GM21360 (cell line): ENCODE data around the gene FGD6.
"Not testable (repeated sequence)": the region's sequence is repeated elsewhere in the genome, so short reads cannot be mapped to it uniquely, and the experiment has no call there.

Experiments used
- ATAC-seq: cut with Tn5 transposase; IDR thresholded peaks from one replicate; pipeline ENCODE4 v1.9.1; 2021; ENCODE audit warnings: mild to moderate bottlenecking, moderate library complexity; ENCODE audit not compliant: unreplicated experiment

FGD6 gene

DNA sequence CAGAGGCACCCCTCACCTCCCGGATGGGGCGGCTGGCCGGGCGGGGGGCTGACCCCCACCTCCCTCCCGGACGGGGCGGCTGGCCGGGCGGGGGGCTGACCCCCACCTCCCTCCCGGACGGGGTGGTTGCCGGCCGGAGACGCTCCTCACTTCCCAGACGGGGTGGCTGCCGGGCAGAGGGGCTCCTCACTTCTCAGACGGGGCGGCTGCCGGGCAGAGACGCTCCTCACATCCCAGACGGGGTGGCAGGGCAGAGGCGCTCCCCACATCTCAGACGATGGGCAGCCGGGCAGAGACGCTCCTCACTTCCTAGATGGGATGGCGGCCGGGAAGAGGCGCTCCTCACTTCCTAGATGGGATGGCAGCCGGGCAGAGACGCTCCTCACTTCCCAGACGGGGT, 18.4 kb upstream of the FGD6 start:
- ATAC-seq, result not testable (repeated sequence)

DNA sequence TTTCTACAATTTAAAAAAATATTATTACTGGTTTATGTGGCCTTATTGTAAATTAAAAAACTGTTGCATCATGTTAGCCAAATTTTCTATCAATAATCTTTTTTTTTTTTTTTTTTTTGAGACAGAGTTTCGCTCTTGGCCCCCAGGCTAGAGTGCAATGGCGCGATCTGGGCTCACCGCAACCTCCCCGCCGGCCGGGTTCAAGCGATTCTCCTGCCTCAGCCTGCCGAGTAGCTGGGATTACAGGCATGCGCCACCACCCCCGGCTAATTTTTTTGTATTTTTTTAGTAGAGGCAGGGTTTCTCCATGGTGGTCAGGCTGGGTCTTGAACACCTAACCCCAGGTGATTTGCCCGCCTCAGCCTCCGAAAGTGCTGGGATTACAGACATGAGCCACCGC, 16.9 kb upstream of the FGD6 start:
- ATAC-seq, result not testable (repeated sequence)

DNA sequence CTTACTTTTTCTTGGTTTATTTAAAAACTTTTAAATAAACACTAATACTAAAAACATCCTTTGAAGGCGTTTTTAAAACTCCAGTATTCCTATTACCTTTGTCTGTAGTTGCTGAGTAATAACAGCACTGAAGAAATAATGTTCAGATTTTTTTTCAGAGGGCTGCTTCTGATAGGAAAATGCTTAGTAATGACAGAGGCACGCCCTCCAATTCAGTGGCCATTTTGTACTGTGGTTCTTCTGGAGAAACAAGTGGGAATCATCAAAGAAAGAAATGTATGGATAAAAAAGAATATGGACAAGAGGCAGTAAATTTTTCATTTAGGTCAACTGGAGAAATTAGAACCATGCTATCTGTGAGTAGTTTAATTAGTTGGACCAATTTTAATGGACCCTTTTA, 13.9 kb upstream of the FGD6 start:
- ATAC-seq, result no peak

DNA sequence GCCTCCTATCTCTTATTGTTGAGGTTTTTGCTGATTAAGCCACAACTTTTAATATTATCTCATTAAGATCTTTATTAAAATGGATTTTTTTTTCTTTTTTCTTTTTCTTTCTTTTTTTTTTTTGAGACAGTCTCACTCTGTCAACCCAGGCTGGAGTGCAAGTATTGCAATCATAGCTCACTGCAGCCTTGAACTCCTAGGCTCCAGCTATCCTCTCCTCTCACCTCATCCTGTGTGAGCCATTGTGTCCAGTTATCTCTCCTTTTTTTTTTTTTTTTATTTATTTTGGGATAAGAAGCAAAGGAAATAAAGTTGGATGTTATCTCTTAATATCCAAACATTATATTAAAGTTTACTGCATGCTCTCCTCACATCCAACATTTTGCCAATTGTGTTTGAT, 13.0 kb upstream of the FGD6 start:
- no peak for ATAC-seq

DNA sequence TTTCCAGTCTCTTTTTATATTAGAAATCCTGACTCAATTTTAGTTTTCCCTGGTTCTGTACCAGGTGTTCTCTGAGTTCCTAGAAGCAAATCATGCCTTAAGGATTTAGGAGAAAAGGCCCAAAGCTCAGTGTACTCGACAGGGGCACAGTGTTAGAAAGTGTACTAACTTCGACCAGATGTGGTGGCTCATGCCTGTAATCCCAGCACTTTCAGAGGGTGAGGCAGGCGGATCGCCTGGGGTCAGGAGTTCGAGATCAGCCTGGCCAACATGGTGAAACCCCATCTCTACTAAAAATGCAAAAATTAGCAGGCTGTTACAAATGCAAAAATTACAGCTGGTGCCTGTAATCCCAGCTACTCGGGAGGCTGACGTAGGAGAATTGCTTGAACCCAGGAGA, 12.4 kb upstream of the FGD6 start:
- ATAC-seq, result no peak

DNA sequence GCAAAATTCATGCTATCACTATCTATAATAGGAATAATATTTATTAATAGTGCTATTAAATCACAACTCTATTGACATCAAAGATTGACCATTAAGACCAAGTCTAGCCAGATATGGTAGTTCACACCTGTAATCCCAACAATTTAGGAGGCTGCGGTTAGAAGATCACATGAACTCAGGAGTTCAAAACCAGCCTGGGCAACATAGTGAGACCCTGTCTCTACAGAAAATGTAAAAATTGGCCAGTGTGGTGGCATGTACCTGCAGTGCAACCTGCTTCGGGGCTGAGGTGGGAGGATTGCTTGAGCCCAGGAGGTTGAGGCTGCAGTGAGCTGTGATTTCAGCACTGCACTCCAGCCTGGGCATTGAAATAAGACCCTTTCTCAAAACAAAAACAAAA, 11.3 kb upstream of the FGD6 start:
- ATAC-seq, result no peak

DNA sequence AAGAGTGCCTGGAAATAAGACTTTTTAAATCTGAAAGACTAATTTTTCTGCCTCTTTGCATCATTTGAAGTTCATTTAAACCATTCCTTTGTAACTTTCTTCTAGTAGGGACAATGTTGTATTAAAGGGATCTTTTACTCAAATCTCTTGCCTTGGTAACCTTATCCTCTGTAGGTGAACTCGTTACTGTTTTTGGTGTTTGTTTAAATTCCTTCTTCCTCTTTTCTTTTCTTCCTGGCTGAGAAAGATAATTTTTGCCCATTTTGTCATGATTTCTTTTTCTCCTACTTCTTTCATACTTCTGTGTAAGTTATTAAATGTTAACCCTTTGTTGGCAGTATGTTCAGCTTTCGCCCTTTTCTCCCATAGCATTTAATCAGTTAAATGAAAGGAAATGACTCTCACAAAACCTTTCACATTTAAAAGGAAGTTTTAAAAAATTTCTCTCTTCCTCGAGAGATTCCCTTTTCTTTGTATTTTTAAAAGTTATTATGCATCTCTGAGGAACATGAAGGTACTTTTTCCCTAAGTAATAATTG, 10.6 kb upstream of the FGD6 start:
- ATAC-seq, result no peak

DNA sequence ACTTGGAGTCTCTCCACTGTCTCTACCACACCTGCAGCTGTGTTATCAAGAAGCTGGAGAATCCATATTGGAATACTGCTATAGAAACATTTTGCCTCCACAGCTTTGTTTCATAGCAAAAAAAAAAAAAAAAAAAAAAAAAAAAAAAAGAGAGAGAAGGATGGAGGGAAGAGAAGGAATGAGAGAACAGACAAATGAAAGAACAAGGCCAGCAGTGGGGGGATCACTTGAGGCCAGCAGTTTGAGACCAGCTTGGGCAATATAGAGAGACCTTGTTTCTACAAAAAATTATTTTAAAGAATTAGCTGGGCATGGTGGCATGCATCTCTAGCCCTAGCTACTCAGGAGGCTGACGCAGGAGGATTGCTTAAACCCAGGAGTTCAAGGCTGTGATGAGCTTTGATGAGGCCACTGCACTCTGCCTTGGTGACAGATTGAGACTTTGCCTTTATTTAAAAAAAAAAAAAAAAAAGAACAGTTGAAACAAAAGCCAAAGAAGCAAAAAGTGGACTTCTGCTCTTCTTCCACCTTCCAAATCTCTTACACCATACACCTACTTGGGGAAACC, 8.5 kb upstream of the FGD6 start:
- no peak for ATAC-seq

DNA sequence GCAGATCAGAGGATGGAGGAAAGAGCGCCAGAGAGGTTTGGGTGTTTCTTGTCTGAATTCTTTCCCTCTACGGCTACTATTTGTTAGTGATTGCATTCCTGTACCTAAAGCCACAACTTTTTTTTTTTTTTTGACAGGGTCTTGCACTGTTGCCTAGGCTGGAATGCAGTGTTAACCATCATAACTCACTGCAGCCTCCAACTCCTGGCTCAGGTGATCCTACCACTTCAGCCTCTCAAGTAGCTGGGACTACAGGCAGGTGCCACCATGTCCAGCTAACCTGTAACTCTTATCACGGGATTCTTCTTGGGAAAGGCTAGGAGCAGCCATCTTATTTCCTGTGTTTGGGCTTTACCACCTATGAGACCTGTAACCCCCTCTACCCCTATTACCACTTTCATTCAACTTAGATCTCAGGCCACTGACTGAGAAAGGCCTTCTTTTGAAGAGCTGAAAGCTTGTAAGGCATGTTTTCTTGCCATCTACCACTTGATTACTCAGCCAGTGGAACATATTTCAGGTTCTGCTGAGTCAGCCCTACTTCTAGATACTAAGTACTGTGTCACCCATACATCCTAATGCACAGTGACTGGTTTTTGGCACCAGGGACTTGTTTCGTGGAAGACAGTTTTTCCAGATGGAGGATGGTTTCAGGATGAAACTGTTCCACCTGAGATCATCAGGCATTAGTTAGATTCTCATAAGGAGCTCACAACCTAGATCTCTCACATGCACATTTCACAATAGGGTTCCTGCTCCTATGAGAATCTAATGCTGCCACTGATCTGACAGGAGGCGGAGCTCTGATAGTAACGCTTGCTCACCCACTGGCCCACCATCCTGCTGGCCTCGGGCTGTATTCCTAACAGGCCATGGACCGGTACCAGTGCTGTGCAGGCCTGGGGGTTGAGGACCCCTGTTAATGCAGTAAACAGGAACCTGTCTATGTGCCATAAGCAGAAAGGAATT, 7.2 kb upstream of the FGD6 start:
- no peak for ATAC-seq

DNA sequence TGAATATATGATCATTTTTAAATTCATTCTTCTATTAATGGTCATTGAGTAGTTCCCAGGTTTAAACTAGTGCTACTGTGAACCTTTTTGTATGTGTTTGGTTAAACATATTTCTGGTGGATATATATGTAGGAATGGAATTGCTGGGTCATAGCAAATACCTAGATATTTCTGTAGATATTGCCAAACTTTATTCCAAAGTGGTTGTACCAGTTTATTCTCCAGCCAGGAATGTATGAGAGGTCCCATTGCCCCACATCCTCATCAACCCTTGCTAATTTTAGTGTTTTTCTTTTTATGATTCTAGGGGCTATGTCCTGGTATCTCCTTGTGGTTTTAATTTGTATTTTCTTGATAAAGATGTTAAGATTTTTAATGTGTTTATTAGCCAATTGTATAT, 3.5 kb upstream of the FGD6 start:
- ATAC-seq, result no peak

DNA sequence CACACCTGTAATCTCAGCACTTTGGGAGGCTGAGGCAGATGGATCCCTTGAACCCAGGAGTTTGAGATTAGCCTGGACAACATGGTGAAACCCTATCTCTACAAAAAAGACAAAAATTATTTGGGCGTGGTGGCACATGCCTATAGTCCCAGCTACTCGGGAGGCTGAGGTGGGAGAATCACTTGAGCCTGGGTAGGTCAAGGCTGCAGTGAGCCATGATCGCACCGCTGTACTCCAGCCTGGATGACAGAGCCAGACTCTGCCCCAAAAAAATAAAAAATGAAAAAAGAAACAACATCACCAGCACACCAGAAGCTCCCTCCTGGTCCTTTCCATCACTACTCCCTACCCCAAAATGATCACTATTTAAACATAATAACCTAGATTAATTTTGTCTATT, 2.9 kb upstream of the FGD6 start:
- ATAC-seq, result no peak

DNA sequence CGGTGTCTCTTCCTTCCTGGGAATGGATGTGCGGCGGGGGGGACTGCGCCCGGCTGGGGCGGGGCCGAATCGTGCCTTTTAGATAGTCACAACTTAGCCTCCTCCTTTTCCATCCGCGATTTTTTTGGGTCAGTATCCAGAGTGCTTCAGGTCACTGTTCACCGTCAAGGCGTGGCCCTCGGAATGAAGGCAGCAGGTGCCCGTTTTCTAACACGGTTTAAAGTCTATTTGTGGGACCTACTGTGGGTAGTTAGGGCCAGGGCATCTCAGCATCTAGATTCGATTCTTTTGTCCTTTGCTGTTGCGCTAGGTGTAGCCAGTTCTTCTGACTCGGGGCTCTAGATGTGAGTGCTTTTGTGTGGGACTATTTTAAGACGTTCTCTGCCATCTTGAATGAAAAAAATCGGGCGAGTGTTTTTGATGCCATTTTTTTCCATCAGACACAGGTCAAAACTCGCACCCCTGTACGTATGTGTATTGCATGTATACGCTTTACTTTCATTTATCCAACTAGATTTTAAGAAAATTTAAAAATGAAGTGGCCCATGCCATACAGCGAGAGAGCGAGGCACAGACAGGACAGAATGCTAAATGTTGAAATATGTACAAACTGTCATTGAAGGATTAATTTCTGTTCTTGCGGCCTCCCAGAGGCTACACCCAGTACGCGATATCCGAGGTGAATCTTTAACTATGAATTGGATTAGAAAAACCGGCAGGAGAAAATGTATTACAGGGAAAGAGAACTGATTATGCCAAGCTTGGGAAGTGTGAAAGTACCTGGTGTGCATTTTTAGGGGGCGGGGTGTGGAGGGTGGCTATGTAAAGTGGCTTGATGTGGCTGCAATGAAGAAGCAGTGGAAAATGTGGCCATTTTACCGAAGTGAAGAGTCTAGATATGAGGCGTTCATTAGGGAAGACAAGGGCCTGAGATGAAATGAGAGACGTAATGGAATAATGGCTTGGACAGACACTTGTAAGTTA, 1.2 kb upstream of the FGD6 start:
- ATAC-seq, result peak; percentile 4

DNA sequence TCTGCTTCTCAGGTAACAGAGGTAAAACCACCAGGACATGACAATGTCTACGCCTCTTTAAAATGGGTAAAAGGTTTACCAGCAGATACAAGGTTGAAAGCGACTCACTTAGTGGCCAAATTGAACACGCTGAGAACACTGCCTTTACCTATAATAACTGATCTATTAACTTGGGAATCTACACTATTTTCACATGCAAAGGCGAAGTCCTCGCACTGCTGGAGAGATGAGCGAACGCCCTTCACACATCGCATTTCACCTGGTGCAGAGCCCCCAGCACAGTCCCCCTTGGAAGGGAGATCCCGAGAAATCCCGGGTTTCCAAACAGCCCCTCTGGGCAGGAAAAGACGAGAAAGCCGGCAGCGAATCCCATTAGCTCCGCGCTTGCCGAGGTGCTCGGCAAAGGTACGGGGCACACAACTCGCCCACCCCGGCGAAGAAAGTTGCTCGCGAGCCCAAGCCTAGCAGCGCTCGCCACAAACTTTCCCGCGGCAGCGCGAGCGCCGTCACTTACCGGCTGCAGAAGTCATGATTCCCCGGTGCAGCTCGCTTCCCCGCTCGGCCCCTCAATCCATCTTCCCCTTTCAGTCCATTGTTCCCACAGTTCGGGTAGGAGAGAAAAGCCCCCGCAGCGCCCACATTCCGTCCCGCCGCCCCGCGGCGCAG, 423 bp downstream of the FGD6 start:
- peak; percentile 10 for ATAC-seq

DNA sequence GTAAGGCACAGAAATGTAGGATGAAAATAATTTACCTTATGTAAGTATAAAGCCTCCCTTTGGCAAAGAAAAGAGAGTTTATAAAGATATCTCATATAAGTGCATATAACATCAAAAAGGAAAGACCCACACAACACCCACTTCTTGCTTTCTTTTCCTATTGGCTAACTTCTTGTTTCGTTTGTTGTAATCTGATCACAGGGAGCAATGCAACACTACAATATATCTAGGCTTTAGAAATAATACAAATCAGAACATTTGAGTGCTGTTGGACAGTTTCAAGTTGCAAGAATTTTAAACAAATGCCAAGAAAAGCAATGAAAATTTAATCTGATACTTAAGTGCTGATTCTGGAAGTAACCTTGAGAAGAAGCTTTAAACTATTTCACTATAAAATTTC, 1.3 kb downstream of the FGD6 start:
- ATAC-seq, result no peak

DNA sequence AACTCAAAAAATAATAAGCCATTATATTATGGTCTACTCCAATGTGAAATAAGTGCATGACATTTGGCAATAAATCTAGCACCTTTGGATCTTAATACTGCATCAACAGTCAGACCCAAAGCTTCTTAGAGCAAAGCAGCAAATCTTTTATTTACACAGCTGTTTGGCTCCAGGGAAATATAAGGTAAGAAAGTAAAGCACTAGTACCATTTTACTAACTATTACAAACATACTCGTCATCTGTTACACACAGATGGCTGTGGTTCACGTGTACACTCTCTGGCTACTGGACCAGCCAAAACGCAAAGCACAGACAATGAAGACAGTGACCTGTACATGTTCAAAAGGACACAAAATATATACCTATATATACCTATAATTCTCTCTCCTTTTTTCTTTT, 2.8 kb downstream of the FGD6 start:
- ATAC-seq, result no peak

DNA sequence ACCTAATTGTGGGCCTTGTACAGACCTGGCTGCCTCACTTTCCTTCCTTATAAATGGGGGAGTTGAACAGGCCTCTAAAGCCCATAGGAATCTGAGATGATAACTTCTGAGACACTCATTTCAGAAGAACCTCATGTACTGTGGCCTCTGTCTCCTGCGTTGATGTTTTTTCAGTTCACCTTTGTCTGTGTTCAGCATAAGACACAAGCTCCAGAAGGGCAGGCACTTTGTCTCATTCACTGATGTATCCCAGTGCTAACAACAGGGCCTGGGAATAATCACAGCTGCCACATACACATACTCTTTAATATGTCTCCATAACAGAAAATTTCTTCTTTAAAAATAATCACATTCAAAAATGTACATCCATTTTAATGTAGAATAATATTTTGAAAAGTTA, 3.3 kb downstream of the FGD6 start:
- ATAC-seq, result no peak

DNA sequence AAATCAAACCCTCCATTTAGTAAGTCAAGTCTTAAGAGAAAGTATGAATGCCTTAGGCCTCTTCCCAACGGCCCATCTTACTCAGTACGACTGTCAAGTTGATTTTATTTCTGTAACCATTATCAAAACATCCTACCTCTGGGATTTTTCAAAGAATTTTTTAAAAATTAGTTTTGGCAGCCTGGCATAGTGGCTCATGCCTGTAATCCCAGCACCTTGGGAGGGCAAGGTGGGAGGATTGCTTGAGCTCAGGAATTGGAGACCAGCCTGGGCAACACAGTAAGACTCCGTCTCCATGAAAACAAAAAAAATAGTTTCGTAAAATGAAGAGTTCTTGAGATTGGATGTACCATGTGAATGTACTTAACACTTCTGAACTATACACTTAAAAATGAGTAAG, 4.1 kb downstream of the FGD6 start:
- no peak for ATAC-seq

DNA sequence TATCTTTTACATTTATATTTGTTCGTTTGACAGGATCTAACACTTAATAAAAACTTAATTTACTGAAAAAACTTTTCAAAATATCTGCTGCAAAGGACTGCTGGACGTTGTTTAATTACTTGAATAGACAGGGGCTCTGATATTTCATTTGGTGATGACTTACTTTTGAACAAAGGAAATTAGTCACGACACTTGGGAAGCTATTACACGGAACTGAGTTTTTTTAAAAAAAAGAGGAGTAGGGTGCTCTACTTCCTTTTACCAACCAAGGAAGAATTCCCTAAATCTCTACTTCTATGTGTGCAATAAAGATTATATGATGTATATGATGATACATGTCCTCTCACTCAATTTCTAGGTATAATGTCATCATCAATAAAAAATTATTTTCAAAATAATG, 4.7 kb downstream of the FGD6 start:
- ATAC-seq, result no peak

DNA sequence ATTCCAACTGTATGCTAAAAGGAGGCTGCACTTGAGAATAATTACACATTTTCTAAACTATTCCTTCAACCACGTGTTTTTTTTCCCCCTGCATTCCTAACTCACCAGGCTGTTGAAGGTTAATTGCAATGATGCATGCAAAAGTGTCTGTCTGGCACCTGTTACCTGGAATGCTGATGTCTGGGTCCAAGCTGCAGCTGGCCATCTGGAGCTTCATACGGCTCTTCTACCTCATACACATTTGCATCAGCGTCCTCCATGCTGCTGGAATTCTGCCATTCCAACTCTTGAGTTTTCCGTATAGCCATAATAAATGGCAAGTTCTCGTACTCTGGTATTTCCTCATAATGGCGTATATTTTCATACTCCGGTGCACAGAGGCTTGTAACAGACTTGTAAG, 8.6 kb downstream of the FGD6 start:
- ATAC-seq, result no peak

DNA sequence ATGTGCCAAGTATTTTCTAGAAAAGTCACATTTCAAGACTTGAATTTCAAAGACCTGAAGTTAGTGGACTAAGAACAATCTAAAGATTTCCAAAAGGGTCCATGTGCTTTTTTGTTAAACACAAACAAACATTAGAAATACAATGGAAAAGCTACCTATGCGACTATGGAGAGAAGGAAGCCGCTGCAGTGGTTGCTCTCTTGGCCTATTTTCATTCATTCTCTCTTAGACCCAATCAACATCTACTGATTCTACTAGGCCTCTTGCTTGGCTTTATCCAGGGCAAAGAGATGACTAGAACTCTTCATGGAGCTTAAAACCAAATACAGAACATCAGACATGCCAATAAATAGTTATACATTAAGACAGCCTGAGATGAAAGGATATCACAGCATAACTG, 9.9 kb downstream of the FGD6 start:
- ATAC-seq, result no peak

DNA sequence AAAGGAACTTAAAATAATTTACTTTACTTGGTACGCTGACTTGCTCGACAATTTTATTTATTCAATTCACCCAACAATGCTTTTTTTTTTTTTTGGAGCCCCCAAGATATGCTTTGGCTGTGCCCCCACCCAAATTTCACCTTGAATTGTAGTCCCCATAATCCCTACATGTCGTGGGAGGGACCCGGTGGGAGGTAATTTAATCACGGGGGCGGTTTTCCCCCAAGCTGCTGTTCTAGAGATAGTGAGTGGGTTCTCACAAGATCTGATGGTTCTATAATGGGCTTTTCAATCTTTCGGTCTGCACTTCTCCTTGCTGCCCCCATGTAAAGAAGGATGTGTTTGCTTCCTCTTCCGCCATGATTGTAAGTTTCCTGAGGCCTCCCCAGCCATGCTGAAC, 10.4 kb downstream of the FGD6 start:
- ATAC-seq, result no peak
